GM21737 (cell line): ENCODE measurements around the gene C1orf94.

ENCODE experiments used
- ATAC-seq: cut with Tn5 transposase; IDR thresholded peaks from one replicate; pipeline ENCODE4 v1.9.1; 2021; ENCODE audit warnings: mild to moderate bottlenecking, moderate library complexity; ENCODE audit not compliant: unreplicated experiment

Gene C1orf94, protein sequence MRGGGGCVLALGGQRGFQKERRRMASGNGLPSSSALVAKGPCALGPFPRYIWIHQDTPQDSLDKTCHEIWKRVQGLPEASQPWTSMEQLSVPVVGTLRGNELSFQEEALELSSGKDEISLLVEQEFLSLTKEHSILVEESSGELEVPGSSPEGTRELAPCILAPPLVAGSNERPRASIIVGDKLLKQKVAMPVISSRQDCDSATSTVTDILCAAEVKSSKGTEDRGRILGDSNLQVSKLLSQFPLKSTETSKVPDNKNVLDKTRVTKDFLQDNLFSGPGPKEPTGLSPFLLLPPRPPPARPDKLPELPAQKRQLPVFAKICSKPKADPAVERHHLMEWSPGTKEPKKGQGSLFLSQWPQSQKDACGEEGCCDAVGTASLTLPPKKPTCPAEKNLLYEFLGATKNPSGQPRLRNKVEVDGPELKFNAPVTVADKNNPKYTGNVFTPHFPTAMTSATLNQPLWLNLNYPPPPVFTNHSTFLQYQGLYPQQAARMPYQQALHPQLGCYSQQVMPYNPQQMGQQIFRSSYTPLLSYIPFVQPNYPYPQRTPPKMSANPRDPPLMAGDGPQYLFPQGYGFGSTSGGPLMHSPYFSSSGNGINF

DNA sequence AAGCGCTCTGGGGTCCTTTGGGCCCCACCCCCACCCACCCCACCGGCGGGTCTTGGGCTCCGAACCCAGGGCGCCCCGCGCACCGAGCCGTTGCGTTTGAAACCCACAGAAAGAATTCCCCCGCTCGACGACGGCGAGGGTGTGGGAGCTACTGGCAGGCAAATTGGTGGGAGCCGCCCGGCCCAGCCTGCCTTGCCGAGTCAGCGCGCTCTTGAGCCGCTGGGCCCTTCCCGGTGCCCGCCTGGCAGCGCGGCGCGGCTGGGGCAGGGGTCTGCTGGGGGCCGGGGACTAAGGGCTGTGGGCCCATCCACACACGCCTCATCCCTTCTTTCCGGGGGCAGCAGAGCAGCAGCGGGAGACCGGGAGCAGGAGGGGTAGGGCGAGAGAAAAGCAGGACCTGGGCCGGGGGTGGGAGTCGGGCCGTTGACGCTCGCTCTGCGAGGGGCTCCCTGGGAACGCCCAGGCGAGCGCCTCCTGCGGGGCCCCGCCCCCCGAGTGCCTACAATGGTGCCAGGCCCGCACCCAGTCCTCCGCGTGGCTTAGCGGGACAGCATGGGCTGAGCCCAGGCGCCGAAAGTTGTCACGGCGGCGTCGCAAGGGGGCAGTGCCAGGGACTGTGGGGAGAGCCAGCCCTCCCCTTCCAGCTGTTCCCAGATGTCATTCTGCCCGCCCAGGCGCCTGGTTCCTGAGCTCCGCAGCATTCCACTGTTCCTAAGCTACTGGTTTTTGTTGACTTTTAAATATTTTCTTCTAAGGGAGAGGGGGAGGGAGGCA, at the start of gene C1orf94:
TSS of gene C1orf94 (plus strand) at position 78 of the 774 bp plus-strand sequence. CDS start 883 bp downstream, outside the sequence.
- ATAC-seq: no peak

DNA sequence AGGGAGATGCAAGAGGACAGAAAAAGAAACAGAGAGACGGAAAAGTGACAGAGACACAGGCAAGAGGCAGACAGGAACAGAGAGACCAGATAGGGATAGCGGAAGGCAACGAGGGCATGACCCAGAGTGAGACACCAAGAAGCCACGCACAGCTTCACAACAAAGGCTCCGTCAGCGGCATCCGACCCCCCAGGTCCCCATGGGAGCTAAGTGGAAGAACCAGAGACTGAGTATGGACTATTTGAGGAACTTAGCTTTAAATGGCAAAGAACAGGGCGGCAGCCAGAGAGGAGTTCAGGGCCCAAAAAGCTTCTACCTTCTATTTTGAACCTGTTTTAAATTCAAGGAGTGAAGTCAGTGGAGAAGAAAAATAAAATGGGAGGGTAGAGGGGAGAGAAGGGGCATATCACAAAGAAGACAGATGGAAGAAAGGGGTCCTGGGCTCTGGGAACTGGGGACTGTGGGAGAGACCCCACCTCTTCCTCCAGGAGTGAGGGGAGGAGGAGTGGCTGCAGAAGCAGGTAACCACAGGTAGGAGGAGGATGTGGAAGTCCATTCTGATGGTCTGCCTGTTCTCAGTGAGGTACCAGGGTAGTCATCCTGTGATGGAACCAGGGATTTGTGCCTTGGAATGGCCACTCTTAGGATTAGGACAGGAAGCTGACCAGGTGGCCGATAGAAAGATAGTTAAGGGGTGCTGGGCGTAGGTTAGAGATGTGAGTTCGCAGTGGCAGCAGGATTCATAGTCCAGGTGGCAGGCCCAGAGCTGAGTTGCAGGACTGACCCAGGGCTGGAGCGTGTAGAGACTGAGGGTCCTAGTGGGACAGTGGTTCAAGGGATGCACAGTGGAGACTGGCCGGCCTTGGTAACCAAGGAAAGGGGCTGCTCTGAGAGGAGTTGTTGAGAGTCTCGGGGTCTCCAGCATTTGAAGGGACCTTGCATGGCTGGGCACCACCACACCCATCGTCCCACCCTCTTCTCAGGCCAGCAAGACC, 49.4 kb upstream of the C1orf94 start:
- no peak for ATAC-seq

DNA sequence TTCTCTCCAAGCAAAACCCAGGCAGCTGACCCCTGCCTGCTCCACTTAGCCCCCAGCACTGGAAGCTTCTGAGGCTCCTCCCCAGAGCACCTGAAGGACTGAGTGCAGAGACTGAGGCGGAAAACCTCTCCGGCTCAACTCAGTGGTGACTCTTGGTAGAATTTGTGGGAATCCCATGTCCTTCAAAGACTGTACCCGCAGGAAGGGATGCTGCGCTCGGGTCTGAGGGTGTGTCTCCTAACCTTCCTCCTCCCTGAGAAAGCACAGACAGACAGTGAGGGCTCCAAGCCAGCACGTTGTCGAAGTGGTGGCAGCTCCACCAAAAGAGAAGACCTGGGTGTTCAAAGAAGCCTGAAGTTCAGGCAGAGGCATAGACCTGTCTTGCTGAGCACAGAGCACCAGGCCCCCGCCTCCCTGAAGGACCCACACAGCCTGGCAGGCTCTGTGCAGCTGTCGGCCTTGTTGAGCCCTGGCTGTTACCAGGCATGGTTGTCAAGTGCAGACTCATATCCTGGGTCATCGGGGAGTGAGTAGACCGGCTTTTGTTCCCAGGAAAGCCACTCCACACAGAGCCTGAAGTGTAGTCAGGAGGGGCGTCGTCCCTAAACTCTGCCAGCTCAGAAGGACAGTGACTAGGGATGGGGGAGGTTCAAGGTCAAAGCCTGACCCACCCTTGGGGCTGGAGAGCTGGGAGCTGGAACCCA, 48.4 kb upstream of the C1orf94 start:
- no peak for ATAC-seq

DNA sequence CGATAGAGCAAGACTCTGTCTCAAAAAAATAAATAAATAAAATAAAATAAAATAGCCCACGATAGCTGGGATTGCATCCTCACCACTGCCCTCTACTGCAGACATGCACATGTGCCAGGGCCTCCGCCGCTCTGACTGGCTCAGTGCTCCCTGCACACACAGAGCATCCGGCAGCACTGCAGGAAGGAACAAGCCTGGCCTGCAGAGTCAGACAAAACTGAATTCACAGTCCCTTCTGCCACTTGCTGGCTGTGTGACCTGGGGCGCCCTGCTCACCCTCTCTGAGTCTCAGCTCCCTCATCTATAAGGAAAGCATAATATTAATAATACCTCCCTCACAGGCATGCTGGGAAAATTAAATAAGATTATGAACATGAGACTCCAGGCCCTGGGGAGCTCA, 47.1 kb upstream of the C1orf94 start:
- no peak for ATAC-seq

DNA sequence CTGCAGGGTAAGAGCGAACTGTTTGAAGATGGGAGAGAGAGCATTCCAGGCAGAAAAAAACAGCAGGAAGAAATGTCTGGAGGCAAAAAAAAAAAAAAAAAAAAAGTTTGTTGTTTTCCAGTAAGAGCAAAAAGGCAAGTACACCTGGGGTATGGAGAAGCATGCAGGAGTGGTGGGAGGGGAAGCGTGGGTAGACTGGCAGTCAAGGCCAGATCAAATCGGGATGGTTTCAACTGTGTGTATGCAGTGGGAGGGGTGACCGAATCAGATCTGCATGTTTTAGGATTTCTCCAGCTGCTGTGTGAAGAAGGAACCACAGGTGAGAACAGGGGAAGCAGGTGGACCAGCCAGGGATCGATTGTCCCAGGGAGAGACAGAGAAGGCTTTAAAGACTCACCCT, 46.4 kb upstream of the C1orf94 start:
- ATAC-seq: no peak

DNA sequence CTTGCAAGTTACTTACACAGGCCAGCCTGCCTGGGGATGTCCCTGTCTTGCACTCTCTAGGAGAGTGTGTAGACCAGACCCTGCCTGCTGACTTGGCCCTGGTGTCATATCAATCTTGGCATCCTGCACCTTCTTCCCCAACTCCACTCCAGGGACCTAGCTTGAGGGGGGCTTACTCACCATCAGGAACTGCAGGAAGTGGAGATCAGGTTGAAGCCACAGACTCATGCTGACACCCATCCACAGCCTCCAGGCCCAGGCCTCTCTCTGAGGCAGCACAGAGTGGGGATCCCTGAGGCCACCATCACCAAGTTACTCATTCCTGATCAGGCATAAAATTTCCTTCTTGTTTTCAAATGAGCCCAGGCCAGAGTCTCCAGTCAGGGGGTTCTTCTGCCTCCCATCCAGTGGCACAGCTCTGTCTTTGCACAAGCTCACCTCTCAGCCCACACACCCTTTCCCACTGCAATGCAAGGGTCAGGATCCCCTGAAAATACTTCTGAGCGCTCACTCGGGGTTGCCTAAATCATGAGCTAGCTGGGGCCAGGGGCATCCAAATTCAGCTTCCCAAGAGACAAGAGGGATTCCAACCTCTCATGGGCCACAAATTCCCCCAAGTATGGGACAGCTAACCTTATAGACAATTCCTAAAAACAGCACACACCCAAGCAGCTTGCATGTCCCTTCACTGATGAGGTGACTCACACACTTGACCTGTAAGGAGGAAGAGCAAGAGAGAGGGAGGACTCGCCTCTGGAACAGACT, 45.1 kb upstream of the C1orf94 start:
- ATAC-seq: no peak

DNA sequence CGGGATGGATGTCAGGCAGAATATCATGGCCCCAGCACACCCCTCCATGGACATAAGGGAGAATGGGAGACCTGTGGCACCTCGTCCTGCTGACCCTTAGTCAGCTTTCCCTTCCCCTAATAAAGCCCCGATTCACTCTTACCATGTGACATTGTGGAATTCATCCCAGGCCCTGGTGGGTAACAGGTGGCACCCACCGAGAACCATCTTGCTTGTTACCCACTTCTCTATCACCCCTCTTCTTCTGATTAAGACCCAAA, 44.6 kb upstream of the C1orf94 start:
- no peak for ATAC-seq

DNA sequence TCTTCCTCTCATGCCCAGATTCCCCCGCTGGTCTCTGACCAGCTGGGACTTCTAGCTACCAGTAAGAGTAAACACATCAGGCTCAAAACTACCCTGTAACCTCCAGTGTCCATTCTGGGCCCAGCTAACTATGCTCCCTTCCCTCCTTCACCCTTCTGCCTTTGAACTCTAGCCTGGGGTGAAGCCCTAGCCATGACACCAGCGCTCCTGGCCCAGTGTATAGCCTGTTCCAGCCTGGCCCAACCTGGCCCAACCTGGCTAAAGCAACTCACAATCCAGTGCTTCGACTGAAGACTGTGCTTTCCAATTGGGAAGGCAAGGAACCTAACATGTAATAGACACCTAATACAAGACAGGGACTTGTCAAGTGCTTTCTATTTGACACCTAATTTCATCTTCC, 39.3 kb upstream of the C1orf94 start:
- no peak for ATAC-seq

DNA sequence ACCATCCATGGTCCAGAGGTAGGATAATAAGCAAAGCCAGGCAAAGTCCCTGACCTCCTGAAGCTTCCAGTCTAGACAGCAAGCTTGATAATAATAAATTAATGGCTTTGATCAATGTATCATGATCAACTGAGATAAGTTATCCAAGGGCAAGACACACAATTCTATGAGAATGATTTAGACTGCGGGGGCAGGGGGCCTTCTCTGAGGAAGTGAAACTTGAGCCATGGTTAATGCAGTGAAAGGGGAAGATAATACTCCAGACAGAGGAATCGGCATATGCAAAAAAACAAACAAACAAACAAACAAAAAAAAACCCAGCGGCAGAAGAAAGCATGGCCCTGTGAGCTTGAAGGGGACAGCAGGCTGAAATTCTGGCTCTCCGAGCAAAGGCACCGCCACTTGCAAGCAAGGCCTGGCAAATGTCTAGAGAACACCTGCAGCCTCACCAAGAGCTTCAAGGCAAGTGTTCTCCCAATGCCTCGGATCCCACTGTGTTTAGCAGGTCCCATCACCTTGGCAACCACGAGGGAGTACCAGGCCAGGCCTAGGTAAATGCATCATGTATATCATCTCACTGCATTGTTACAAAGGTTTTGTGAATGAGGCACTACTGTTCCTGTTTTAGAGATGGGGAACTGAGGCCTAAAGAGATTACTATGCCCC, 36.6 kb upstream of the C1orf94 start:
- ATAC-seq: no peak

DNA sequence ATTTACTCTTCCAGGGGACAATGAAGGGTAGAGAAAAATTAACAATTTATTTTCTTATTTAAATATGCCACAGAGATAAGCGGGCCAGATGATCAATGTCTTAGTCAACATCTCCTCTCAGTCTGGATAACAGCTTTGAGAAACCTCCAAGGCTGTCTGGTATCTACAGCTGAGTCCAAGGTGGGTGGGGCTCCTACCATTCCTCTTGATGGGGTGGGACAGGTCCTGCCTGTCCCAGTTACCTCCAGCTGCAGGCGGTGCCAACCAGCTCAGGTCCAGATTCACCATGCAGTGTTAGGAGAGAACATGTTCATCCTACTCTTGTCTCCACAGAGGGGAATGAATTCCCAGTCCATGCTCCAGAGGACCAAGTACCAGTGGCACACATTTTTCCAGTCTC, 32.7 kb upstream of the C1orf94 start:
- ATAC-seq: no peak

DNA sequence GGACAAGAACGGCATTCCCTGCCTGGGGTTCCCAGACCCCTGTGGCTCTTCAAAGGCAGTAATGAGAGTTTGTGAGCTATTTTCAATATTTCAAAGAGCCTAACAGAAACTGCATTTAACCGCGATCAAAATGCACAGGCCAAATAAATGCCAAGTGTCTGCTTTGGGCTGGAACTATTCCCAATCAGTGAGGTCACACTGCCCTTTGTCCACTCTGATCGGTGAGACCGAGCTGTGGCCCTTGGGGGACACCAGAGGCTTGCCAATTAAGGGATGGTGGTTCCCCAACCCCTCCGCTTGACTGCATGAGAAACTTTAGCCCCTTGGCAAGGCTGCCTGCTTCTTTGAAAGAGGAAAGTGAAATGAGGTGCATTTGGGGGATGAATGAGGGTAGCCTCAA, 31.9 kb upstream of the C1orf94 start:
- ATAC-seq: no peak

DNA sequence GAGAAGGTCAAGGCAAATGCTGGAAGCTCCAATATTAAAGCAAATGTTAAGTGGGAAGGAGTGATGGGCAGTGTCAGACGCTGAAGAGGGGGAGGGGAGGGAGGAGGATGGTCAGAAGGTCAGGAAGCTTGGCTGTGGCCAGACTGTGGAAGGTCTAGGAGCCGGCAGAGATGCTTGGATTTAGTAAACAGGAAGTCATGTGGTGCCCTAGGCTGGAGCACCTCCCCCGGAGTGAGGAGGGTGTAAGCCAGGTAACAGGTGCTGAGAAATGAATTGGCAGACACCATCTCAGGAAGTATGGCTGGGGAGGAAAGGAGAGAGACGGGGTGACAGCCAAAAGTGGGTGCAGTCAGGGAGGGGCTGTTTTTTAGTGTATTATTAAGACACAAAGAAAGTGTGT, 29.4 kb upstream of the C1orf94 start:
- no peak for ATAC-seq

DNA sequence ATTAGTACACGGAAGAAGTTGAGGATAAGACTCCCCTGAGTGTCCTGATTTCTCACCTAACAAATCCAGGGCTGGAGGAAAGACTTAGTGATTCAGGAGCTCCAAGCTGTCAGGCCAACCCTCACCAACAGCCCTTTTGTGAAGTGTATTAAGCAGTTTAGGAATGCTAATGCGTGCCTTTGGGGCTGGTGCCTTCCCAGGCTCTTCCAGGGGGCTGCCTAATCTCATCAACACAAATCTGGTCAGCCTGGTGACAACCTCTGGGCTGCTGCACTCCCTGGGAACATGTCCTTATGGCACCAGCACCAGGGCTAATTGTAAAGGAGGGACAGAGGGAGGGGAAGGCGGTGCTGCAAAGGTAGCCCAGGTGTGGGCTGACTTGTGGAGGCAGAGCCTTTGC, 27.2 kb upstream of the C1orf94 start:
- no peak for ATAC-seq

DNA sequence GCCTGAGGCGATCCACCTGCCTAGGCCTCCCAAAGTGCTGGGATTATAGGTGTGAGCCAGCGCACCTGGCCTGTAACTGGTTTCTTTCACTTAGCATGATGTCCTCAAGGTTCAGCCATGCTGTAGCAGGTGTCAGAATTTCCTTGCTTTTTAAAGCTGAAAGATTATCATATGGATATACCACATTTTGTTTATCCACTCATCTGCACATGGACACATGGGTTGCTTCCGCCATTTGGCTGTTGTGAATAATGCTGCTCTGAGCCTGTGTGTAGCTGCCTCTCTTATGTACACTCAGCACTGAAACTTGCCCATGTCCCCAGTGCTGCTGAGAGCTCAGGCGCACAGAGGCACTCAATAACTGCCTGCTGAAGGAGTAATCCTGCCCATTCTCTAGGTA, 23.5 kb upstream of the C1orf94 start:
- no peak for ATAC-seq

DNA sequence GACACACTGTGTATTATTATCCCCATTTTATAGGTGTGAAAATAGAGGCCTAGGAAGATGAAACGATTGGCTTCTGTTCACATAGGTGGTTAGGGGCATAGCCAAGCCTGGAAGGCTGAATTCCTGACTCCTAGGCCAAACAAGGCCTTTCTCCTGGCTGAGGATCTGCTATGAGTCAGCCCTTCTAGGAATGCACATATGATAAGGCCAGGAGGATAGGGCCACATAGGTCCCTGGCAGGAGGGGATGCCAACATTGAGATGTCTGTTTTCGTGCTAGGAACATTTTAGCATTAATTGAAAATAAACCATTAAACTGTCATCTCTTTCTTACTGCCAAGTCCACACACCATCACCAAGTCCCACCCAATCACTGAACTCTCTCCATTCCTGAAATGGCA, 20.8 kb upstream of the C1orf94 start:
- ATAC-seq: no peak

DNA sequence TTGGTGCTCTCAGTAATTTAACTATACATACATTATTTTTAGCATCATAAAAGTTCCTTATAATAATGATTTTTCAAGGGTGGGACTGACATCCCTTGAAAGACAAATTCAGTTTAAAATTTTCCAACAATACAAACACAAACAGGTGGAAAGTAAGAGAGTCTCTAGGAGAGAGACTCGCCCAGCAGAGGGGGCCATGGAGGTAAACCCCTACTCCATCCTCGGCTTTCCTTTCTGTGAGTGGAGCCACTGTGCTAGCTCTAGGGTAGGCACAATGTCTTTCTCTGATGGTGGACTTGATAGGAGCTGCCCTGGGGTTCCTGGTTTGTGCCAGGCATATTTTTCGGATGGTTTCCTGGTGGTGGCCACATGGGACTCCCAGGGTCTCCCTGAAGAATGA, 20.0 kb upstream of the C1orf94 start:
- no peak for ATAC-seq

DNA sequence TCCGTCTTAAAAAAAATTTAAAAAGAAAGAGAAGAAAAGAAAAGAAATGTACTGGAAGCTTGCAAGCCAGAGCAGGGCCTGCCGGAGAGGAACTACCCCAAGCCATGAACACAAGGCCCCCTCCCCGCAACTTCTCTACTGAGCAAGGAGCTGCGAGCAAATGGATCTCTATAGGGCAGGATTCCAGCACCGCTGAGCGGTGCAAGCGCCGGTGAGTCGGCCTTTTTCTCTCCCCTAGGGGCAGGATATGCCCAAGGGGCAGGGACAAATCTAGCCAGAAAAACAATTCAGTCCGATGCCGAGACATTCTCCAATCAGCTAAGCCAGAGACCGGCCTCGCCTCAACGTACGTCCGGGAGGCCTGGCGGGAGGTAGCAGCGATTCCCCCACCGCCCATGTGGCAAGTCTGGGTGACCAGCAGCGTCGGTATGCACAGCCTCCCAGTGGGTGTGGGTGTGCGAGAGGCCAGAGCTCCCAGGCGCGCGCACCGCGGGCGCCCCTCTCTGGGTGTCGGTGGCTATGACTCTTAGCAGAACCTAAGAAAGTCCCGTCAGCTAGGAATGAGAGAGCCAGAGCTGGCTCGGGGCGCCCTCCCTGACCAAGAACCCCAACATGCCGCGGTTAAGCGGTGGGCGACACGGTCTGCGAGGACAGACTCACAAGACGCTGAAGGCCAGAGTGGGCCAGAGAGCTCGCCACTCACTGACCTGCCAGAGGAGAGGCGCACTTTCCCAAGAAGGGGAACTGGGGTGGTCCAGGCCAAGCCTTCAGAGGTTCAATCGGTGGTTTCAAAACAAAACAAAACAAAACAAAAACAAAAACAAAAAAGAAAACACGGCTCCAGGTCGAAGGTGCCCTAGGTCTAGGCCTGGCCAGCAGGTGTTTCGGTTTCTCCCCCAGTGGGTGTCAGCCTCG, 13.6 kb upstream of the C1orf94 start:
- no peak for ATAC-seq
